NCI-H510A treated with DMSO at 0.1 percent for 48 hours (cell line): ENCODE results near the gene ARHGAP18.

Source experiments
- DNase-seq: peaks from one replicate; lab custom pipeline; 2025; lab: John Stamatoyannopoulos, UW

ARHGAP18 gene

DNA sequence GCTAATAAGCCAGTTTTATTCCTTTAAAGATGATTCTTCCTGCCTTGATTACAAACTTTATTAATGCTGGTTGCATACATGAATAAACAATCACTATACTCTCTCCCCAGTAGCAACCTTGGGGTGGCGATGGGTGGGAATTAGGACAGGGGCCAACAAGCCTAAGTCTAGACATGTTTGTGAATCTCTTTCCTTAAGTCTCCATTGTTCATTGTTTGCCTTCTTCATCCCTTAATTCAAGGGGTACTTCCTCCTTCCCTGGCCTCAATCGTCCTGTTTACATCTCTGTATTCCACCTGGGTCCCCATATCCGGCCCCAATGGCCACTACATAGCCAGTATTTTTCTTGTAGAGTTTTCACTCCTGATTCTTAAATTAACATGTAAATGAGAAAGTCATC is 66.0 kb downstream of the ARHGAP18 start:
- no peak for DNase-seq

GRCh38 chr6:129643176-129643575 is 66.8 kb downstream of the ARHGAP18 start:
- no peak for DNase-seq

DNA sequence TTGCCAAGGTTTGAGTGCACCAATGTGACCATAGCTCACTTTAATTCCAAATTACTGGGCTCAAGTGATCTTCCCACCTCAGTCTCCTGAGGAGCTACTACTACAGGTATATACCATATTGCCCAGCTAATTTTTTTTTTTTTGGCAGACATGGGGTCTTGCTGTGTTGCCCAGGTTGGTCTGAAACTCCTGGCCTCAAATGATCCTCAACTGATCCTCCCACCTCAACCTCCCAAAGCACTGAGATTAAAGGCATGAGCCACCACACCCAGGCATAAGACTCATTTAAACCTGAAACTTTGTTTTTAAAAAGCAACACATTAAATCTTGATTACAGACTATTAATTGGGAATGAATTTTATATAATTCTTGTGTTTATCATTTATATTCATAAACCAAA is 67.7 kb downstream of the ARHGAP18 start:
- no peak for DNase-seq

GRCh38 chr6:129641344-129641743 is 68.6 kb downstream of the ARHGAP18 start:
- DNase-seq: no peak

DNA sequence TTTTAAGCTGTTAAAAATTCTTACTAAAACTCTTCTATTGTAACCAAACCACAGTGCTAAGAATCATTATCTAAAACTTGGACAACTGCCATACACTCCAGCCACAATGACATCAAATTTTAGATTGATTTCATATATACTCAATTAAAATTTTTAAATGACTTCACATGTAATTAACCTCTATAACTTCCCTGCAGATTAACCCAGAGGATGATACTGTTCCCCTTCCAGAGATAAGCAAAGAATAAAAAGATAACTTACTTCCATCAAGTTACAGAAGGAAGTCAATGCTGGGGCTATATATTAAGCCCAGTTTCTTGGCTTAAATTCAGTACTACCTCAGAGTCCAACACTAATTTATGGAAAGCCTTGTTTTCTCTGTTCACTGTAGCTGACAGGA is 71.3 kb downstream of the ARHGAP18 start:
- no peak for DNase-seq

DNA sequence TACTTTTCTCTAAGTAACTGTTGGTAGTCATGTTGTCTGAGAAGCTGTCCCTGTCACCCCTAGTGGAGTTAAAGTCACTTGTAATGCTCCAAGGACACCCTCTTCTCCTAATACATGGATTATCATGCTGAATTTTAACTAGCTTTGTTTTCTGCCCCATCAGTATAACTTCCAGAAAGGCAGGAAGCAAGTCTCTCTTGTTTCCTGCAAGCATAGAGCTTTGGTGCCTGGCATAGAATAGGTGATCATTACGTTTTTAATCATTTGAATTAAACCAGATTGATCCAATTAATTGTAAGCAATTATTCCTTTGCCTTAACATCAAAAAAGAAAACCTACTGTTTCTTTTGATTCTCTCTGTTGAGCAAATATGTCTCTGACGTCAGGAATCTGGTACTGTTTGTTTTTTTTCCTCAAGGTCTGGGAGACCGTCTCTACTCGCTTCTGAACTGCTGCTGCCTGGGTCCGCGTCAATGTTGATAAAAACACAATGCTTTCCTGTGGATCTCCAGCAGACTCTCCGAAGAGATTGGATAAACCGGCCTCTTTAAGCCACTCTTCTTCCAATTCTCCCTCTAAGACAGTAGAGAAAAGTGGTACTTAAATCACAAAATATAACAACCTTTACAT is 71.8 kb downstream of the ARHGAP18 start:
- no peak for DNase-seq

DNA sequence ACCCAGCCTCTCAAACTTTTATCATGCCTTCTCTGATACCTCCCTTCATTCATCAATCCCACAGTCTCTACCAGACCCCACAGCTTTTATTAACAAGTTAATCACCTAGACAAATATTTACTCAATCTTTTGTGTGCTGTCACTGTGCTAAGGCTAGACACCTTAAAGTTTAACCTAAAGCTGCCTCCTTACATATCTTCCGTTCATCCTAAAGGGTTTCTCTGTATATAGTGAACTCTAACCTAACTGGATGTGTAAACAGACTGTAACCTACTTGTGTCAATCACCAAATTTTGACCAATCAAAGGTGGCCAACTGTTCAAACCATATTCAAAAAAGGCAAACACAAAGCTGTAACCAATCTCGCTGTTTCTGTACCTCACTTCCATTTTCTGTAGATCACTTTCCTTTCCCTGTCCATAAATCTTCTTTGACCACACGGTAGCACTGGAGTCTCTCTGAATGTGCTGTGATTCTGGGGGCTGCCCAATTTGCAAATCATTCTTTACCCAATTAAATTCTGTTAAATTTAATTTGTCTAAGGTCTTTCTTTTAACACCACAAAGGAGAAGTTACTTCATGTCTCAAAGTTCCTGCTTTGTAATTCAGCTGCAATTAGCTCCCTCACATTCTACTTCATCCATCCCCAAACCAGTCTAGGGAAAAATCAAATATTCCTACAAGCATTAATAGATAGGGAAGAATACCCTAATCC is 72.5 kb downstream of the ARHGAP18 start:
- no peak for DNase-seq

DNA sequence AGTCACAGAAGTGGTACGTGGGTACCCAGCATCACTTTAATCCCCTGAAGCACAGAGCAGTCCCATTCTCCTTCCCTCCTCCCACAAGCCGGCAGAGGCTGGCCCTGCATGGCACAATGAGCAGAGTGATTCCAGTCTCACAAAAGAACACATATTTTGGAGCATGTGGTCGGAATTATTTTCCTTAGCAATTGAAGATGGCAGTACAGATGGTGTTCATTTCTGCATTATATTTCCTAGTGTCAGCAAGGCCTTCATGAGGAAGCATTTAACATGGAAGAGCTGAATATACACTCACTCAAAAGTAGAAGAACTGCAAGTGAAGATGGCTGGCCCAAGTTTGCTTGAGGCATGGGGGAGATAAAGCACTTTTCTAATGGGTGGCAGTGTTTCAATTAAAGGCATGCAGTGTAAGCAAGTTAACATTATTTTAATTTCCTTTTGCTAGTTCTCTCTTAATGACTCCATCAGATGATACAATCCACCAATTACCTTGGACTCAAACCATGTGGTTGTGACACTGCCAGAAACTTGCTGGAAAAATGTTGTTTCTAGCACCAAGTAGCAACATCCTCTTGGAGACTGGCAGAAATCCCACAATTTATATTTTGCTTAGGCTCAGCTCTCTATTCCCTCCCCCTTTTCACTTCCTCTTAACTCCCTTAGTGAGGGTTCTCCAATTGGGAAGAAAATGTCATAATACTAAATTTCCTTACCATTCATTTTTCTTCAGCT is 74.4 kb downstream of the ARHGAP18 start:
- no peak for DNase-seq

- no peak for DNase-seq
These were observed 75.4 kb downstream of the ARHGAP18 start for GRCh38 chr6:129634411-129635230.

DNA sequence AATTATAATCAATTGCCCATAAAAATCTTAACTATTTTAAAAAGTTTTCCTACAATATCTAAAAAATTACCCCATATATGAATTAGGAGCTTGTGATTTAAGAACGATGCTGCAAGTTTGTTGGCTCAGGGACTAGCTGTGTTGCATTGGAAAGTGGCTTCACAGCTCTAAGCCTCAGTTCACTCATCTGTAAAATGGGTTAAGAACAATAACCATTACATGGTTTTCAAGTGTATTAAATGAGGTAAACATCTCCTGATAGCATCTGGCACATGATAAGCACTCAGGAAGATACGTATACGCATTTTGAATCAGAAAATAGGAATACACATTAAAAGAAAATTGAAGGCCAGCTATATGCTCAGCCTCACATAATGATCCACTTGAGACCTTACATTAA is 76.4 kb downstream of the ARHGAP18 start:
- DNase-seq: no peak

GRCh38 chr6:129632172-129632613 is 77.8 kb downstream of the ARHGAP18 start:
- DNase-seq: no peak

- DNase-seq: no peak
These were observed 78.9 kb downstream of the ARHGAP18 start for GRCh38 chr6:129631070-129631469.

GRCh38 chr6:129630596-129630995 is 79.4 kb downstream of the ARHGAP18 start:
- DNase-seq: no peak

DNA sequence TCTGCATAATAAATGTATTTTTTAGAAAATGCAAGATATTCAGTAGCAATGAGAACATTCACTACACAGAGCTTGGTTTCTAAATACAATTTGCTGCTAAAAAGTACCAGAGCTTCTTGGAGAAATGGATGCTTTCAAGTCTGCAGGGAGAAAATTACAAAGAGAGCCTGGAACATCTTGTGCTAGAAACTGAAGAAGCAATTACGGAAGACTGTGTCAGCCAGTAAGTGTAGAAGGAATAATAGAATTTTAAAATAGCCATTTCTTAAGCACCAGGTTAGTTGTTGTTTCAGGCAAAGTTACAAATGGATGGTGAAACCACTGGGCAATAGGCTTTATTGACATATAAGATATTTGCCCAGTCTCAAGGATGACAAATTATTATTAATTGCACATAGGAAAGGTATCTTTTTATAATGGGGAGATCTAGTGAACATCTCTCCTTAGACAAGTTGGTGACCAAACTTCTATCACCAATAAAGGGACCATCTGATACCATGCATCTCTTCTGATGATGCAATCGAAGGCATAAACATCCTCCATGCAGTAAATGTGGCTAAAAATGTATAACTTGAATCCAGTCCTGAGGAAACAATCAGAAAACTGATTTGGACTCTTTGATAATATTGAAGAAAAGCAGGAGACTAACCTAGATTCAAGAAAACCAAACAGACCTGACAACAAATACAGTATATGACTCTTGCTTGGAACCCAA is 81.7 kb downstream of the ARHGAP18 start:
- no peak for DNase-seq

GRCh38 chr6:129624488-129624887 is 85.5 kb downstream of the ARHGAP18 start:
- no peak for DNase-seq

DNA sequence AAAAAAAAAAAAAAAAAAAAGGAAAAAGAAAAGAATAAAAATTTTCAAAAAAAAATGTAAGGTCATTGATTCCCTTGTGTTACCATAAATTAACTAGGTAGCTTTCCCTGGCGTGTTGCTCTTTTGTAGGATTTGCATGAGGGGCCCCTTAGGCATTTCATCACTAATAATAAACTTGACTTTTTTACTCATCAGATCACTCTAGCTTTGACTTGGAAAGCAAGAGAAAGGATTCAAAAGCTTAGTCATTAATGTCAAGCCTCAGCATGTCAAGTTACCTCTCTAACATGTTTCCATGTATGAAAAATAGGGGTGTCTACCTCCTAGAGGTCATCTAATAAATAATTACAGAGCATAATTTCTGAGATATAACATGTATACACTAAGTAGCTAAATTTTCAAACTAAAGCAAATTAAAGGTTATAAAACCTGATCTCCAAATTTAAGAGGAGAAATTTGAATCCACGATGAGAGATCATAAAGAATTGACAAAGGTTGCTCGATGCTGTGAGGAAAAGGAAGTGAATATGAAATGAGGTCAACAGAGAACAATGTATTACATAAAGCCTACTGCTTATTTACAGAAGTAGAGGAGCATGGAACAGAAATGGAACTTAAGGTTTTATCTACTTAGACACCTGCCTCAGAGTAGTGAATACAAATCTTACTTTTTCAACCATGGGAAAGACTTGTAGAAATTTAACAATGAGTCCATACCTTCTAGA is 86.8 kb downstream of the ARHGAP18 start:
- no peak for DNase-seq

GRCh38 chr6:129621252-129621651 is 88.7 kb downstream of the ARHGAP18 start:
- no peak for DNase-seq

GRCh38 chr6:129620234-129620610 is 89.8 kb downstream of the ARHGAP18 start:
- DNase-seq: no peak

DNA sequence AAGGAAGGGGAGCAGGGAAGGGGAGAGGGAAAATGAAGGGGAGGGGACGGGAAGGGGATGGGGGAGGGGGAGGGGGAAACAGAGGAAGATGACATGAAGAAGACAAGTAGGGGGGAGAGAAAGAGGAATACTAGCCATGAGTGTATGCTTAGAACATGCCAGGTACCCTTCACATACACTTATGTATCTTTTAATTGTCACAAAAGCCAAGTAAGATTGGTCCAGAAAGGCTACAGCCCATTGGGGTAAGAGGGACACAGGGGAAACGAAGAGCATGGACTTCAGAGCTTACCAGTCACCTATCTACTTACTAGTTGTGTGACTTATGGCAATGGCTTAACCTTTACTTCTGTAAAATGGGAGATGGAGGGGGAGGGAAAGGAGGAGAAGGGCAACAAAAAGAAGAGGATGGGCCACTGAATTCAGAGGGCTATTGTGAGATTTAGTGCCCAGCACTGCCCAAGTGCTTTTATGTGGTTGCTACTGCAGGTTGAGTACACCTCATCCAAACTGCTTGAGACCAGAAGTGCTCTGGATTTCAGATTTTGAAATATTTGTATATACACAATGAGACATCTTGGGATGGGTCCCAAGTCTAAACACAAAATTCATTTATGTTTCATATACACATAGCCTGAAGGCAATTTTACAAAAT is 90.3 kb downstream of the ARHGAP18 start:
- DNase-seq: no peak

DNA sequence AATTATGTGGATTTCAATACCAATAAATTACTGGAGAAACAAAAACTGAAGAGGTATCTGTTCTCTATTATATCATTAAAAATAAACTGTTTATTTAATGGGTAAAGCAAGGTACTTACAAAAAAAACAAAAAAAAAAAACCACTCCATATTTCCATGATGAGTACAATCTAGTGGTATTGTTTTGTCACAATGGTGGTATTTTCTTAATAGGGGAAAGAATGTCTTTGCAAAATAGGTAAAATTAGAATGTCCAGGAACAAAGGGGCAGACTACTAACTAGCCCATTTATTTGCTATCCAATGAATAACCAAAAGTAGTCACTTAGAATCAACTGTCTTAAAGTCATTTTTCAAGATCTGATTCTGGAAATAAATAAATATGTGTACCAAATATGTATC is 92.0 kb downstream of the ARHGAP18 start:
- DNase-seq: no peak
